ENCODE measurements around the gene FXYD1.
A peak's percentile ranks its signal among the peaks of the same experiment; 100 is the strongest.

FXYD1 gene

GRCh38 chr19:35138305-35138892, at the start of gene FXYD1:
Gene FXYD1 (plus strand): TSS chr19:35138824. CDS start chr19:35140080, 1,256 bp downstream.
- no peaks in the 10 kb centered on the region for H3K9me3 Mint-ChIP-seq
- H3K36me3 Mint-ChIP-seq = no peaks in the 10 kb centered on the region
- peaks cover 51% of the 10 kb centered on the region for H3K27me3 Mint-ChIP-seq
- peaks cover 27% of the 10 kb centered on the region for H3K4me1 Mint-ChIP-seq
- H3K27ac Mint-ChIP-seq = no peak within 1 kb of the TSS
- H3K4me3 Mint-ChIP-seq = no peak within 1 kb of the TSS
- no peak for DNase-seq
- CTCF ChIA-PET = interaction anchor here (3.6 to 4.7 kb wide), 2 partner anchors 71 to 95 kb away, joined by 19 to 39 read pairs; no protein-coding TSS in a partner anchor

GRCh38 chr19:35089554-35089953, 49.1 kb upstream of the FXYD1 start:
- no peaks in the 10 kb centered on the region for H3K9me3 Mint-ChIP-seq
- H3K27ac Mint-ChIP-seq = no peak overlapping the region
- no peak overlapping the region for H3K4me3 Mint-ChIP-seq
- peaks cover 2% of the 10 kb centered on the region for H3K4me1 Mint-ChIP-seq
- H3K36me3 Mint-ChIP-seq = no peaks in the 10 kb centered on the region
- CTCF ChIA-PET = interaction anchor here (0.9 to 2.9 kb wide), 2 partner anchors 8 to 46 kb away, joined by 3 to 11 read pairs; no protein-coding TSS in a partner anchor
- peaks cover 28% of the 10 kb centered on the region for H3K27me3 Mint-ChIP-seq
- no peak for DNase-seq

DNA sequence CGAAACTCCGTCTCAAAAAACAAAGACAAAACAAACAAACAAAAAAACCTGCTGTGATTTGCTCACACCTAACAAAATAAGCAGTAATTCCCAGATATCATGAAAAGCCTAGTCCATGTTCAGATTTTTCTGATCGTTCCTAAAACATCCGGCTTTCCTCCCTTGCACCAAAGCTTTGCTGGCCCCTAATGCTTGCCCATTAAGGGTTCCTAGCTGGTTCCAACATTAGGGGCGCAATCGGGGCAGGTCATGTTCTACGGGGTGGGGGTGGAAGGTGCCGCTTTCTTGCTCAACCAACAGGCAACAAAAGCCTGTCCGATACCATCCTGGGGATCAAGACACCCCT, 48.5 kb upstream of the FXYD1 start:
- Mint-ChIP-seq H3K36me3 (no peaks in the 10 kb centered on the region), H3K4me3 (no peak overlapping the region), H3K27ac (no peak overlapping the region), H3K4me1 (peaks cover 2% of the 10 kb centered on the region), H3K9me3 (no peaks in the 10 kb centered on the region), H3K27me3 (peaks cover 28% of the 10 kb centered on the region)
- CTCF ChIA-PET = interaction anchor here (0.8 to 2.9 kb wide), 3 partner anchors 8 to 118 kb away, joined by 3 to 11 read pairs (median 3); no protein-coding TSS in a partner anchor
- DNase-seq = no peak

- H3K4me1 Mint-ChIP-seq = peaks cover 2% of the 10 kb centered on the region
- peak; percentile 55 for DNase-seq
- no peaks in the 10 kb centered on the region for H3K9me3 Mint-ChIP-seq
- no peaks in the 10 kb centered on the region for H3K36me3 Mint-ChIP-seq
- peaks cover 33% of the 10 kb centered on the region for H3K27me3 Mint-ChIP-seq
- H3K27ac Mint-ChIP-seq = no peak overlapping the region
- H3K4me3 Mint-ChIP-seq = no peak overlapping the region
- CTCF ChIA-PET = interaction anchor here (0.8 to 2.9 kb wide), 4 partner anchors 9 to 119 kb away, joined by 3 to 11 read pairs (median 4); no protein-coding TSS in a partner anchor
Observed at GRCh38 chr19:35090506-35091214, 48.0 kb upstream of the FXYD1 start.

GRCh38 chr19:35093430-35093829, 45.2 kb upstream of the FXYD1 start:
- no peak for DNase-seq
- Mint-ChIP-seq H3K27ac (no peak overlapping the region), H3K36me3 (no peaks in the 10 kb centered on the region), H3K27me3 (peaks cover 33% of the 10 kb centered on the region), H3K4me1 (peaks cover 2% of the 10 kb centered on the region), H3K4me3 (no peak overlapping the region), H3K9me3 (no peaks in the 10 kb centered on the region)
- CTCF ChIA-PET = interaction anchor here (0.8 kb wide), 1 partner anchor 26 kb away, joined by 7 read pairs; no protein-coding TSS in a partner anchor

DNA sequence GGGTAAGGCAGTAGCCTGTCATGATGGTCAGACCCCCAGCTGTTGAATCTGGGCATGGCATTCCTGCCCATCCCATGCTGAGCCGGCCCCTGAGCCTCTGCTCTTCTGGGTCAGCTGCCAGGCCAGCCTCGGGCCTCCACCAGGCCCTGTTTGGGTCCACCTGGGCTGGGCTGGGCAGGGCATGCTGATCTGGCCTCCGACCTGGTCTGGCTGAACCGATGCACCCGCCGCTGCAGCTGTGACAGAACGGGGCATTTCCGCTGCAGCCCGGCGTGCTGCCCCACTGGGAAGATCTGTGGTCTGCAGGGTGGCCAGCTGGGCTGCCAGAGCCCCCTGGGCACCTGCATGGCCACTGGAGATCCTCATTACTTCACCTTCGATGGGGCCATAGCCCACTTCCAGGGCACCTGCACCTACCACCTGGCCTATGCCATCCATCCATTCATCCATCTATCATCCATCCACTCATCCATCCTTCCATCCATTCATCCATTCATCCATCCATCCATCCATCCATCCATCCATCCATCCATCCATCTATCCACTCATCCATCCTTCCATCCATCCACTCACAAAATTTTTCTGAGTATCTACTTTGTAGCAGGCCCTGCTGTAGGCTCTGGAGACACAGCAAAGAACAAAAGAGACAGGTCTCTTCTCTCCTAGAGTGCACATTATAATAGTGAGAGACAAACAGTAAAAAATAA, 44.5 kb upstream of the FXYD1 start:
- CTCF ChIA-PET = interaction anchor here (0.8 kb wide), 1 partner anchor 27 kb away, joined by 7 read pairs; no protein-coding TSS in a partner anchor

DNA sequence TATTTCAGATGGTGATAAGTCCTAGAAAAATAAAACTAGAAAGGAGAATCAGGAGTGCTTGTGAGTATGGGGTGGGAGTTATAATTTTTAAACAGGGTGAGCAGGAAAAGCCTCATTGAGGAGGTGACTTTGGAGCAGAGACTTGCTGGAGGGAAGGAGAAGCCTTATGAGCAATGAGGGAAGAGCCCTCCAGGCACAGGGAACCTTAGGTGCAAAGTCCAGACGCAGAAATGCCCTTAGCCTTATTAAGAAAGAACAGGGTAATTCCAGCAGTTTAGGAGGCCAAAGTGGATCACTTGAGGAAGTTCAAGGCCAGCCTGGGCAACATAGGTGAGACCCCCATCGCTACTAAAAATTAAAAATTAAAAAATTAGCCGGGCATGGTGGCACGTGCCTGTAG, 44.0 kb upstream of the FXYD1 start:
- no peak overlapping the region for H3K27ac Mint-ChIP-seq
- no peaks in the 10 kb centered on the region for H3K36me3 Mint-ChIP-seq
- no peaks in the 10 kb centered on the region for H3K9me3 Mint-ChIP-seq
- H3K4me1 Mint-ChIP-seq = peaks cover 2% of the 10 kb centered on the region
- H3K27me3 Mint-ChIP-seq = peaks cover 33% of the 10 kb centered on the region
- CTCF ChIA-PET = no interaction called here
- H3K4me3 Mint-ChIP-seq = no peak overlapping the region
- no peak for DNase-seq

More for the DNA sequence above, 44.5 kb upstream of the FXYD1 start:
- peaks cover 33% of the 10 kb centered on the region for H3K27me3 Mint-ChIP-seq
- H3K4me3 Mint-ChIP-seq = no peak overlapping the region
- no peak for DNase-seq
- no peaks in the 10 kb centered on the region for H3K9me3 Mint-ChIP-seq
- no peak overlapping the region for H3K27ac Mint-ChIP-seq
- H3K4me1 Mint-ChIP-seq = peaks cover 2% of the 10 kb centered on the region
- no peaks in the 10 kb centered on the region for H3K36me3 Mint-ChIP-seq

- Mint-ChIP-seq H3K4me3 (no peak overlapping the region), H3K27ac (no peak overlapping the region), H3K4me1 (no peaks in the 10 kb centered on the region), H3K27me3 (peaks cover 25% of the 10 kb centered on the region), H3K36me3 (no peaks in the 10 kb centered on the region), H3K9me3 (no peaks in the 10 kb centered on the region)
- CTCF ChIA-PET = no interaction called here
- no peak for DNase-seq
Observed at GRCh38 chr19:35095667-35096368, 42.8 kb upstream of the FXYD1 start.

DNA sequence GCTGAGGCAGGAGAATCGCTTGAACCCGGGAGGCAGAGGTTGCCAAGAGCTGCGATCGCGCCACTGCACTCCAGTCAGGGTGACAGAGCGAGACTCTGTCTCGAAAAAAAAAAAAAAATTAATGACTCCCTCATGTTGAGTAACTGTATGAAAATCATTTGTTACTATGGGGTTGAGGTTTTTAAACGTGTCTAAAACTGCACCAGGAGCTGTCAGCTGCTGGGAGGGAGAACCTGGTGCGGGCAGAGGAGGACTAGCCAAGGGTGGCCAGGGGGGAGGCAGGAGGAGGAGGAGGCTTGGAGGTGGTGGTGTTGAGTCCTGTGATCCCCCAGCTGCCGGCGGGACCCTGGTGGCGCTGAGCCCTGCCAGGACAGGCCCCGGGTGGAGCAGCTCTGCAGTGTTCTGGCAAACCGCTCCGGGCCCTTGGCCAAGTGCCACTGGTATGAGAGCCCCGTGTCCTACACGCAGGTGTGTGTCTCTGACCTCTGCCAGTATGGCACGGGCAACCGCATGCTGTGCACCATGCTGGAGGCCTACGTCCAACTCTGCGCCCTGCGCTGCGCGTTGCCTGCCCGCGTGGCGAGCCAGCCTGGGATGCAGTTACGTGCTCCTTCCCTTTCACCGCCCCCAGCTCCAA, 40.1 kb upstream of the FXYD1 start:
- Mint-ChIP-seq H3K36me3 (no peaks in the 10 kb centered on the region), H3K4me1 (no peaks in the 10 kb centered on the region)

GRCh38 chr19:35099155-35099896, 39.3 kb upstream of the FXYD1 start:
- CTCF ChIA-PET = interaction anchor here (0.7 kb wide), 1 partner anchor 19 kb away, joined by 3 read pairs; no protein-coding TSS in a partner anchor
- no peaks in the 10 kb centered on the region for H3K36me3 Mint-ChIP-seq

More for the DNA sequence above, 40.1 kb upstream of the FXYD1 start:
- Mint-ChIP-seq H3K9me3 (no peaks in the 10 kb centered on the region), H3K27ac (no peak overlapping the region), H3K27me3 (peaks cover 17% of the 10 kb centered on the region), H3K4me3 (no peak overlapping the region)
- CTCF ChIA-PET = interaction anchor here (1.0 kb wide), 1 partner anchor 54 kb away, joined by 3 read pairs; no protein-coding TSS in a partner anchor
- no peak for DNase-seq

DNA sequence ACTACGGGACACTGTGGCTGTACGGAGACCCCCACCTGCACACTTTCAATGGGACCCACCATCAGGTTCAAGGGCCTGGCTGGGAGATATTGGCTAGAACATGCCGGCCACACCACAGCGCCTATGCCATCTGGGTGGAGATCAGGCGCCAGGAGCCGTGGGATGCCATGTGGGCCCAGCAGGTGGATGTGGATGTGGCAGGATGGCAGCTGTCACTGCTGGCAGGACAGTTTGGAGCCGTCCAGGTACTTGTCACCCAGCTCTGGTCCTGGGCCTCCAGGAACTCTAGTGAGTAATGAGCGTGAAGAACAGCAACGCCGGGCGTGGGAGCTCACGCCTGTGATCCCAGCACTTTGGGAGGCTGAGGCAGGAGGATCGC, 38.7 kb upstream of the FXYD1 start:
- Mint-ChIP-seq H3K4me3 (no peak overlapping the region), H3K4me1 (no peaks in the 10 kb centered on the region), H3K9me3 (no peaks in the 10 kb centered on the region), H3K36me3 (no peaks in the 10 kb centered on the region), H3K27ac (no peak overlapping the region), H3K27me3 (peaks cover 11% of the 10 kb centered on the region)
- DNase-seq = no peak
- CTCF ChIA-PET = no interaction called here

More at GRCh38 chr19:35099155-35099896, 39.3 kb upstream of the FXYD1 start:
- Mint-ChIP-seq H3K27me3 (peaks cover 11% of the 10 kb centered on the region), H3K4me3 (no peak overlapping the region), H3K27ac (no peak overlapping the region), H3K4me1 (no peaks in the 10 kb centered on the region), H3K9me3 (no peaks in the 10 kb centered on the region)
- DNase-seq = no peak

DNA sequence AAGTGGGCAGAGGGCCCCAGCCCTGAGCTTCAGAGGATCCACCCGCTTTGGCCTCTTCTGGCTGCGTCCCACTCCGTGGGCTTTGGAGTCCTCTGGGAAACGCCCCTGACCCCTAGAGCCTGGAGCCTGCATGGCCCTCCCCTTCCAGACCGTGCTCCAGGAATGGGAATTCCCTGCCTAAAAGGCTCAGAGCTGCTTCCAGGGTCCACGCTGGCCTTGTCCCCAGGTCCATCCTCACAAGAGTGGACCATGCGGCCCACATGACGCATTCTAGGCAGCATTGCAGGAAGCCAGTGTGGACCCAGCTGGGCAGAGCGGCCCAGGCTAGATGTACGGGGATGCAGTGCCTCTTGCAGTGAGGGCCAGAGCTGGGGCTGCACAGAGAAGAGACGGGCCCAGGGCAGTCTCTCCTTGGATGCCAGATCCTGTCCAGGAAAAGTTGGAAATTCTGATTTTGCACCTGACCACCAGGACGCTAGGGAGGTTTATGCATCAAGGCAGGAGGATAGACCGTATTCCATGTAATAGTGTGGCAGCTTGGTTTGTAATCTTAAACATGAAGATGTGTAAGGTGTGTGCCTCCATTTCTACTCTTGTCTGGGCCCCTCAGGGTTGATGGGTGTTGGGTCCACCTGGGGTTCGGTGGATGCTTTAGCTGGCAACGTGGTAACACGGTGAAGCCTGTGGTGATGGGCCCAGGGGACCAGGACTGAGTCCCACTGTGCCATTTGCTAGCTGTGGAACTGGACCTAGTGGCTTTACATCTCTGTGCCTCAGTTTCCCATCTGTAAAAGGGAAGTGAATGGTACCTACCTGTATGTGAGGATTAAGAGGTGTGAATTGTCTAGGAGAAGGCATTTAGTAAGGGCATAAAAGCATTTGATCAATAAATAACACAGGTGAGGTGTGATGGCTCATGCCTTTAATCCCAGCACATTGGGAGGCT, 37.8 kb upstream of the FXYD1 start:
- CTCF ChIA-PET = interaction anchor here (0.8 kb wide), 1 partner anchor 57 kb away, joined by 5 read pairs; no protein-coding TSS in a partner anchor
- DNase-seq = no peak
- peaks cover 4% of the 10 kb centered on the region for H3K27me3 Mint-ChIP-seq
- no peak overlapping the region for H3K27ac Mint-ChIP-seq
- no peak overlapping the region for H3K4me3 Mint-ChIP-seq
- no peaks in the 10 kb centered on the region for H3K9me3 Mint-ChIP-seq
- no peaks in the 10 kb centered on the region for H3K36me3 Mint-ChIP-seq
- H3K4me1 Mint-ChIP-seq = no peaks in the 10 kb centered on the region
